Activated CD4-positive, alpha-beta memory T cell treated with anti-CD3 and anti-CD28 coated beads, Interleukin-2, amount 10 ng/mL, durations not matched to agents 7 days and 5 days (primary cell): ENCODE data around the gene PLSCR1. TPM values are rescaled to one million over a fixed set of nuclear protein-coding genes. Genes with fewer than 3 reads are reported as not detected.
A peak's percentile ranks its signal among the peaks of the same experiment; 100 is the strongest.

Source experiments
- CTCF ChIA-PET: fragments of 350-600 bp; sonication (Branson Sonifier 250); formaldehyde crosslinking; loops from one replicate; lab custom pipeline; 2021; ENCODE audit warnings: antibody characterized with exemption, inconsistent platforms; lab: Charles Lee
- POLR2A ChIA-PET: fragments of 350-600 bp; sonication (Branson Sonifier 250); formaldehyde crosslinking; loops from one replicate; lab custom pipeline; 2021; ENCODE audit warnings: antibody characterized with exemption; lab: Charles Lee
- DNase-seq: peaks from one replicate; pipeline ENCODE4 v3.0.0-alpha.2; 2020
- H3K27ac Mint-ChIP-seq: one replicate; pipeline ENCODE4 v1.8.0; 2021; ENCODE audit warnings: mild to moderate bottlenecking, mixed read lengths
- H3K27me3 Mint-ChIP-seq: one replicate; pipeline ENCODE4 v1.8.0; 2021; ENCODE audit warnings: mixed read lengths
- H3K36me3 Mint-ChIP-seq: one replicate; pipeline ENCODE4 v1.8.0; 2021; ENCODE audit warnings: low read depth, mixed read lengths
- H3K4me1 Mint-ChIP-seq: one replicate; pipeline ENCODE4 v1.8.0; 2021; ENCODE audit warnings: mixed read lengths
- H3K4me3 Mint-ChIP-seq: one replicate; pipeline ENCODE4 v1.8.0; 2021; ENCODE audit warnings: mild to moderate bottlenecking, mixed read lengths
- H3K9me3 Mint-ChIP-seq: one replicate; pipeline ENCODE4 v1.8.0; 2021; ENCODE audit warnings: mixed read lengths
- total RNA-seq, 2 experiments: library from RNA; stranded (reverse); gene quantifications; one replicate each; pipeline ENCODE4 v1.2.3, GENCODE V29; 2021

PLSCR1 gene
- total RNA-seq, 2 experiments from 2014 or later = 208 to 218 TPM

- ChIA-PET CTCF (interaction anchor here (0.8 to 1.6 kb wide), 3 partner anchors 12 to 355 kb away, joined by 3 to 5 read pairs (median 4); no protein-coding TSS in a partner anchor), POLR2A (interaction anchor here (0.7 to 2.4 kb wide), 5 partner anchors 9 to 76 kb away, joined by 3 to 11 read pairs (median 7); partner anchors contain the start of gene PLSCR2)
- H3K27ac Mint-ChIP-seq = peak overlapping the region; percentile 94
- no peaks in the 10 kb centered on the region for H3K27me3 Mint-ChIP-seq
- peaks cover 45% of the 10 kb centered on the region for H3K36me3 Mint-ChIP-seq
- peaks cover 72% of the 10 kb centered on the region for H3K4me1 Mint-ChIP-seq
- H3K4me3 Mint-ChIP-seq = peak overlapping the region; percentile 90
- H3K9me3 Mint-ChIP-seq = no peaks in the 10 kb centered on the region
- DNase-seq = no peak
Measured at GRCh38 chr3:146544929-146545528, 622 bp upstream of the PLSCR1 start.

- Mint-ChIP-seq H3K36me3 (peaks cover 54% of the 10 kb centered on the region), H3K27ac (peak overlapping the region; percentile 94), H3K27me3 (no peaks in the 10 kb centered on the region), H3K9me3 (no peaks in the 10 kb centered on the region), H3K4me3 (peak overlapping the region; percentile 90), H3K4me1 (peaks cover 72% of the 10 kb centered on the region)
- no peak for DNase-seq
- POLR2A ChIA-PET = interaction anchor here (0.5 to 2.4 kb wide), 7 partner anchors 10 to 79 kb away, joined by 3 to 11 read pairs (median 6); partner anchors contain the start of gene PLSCR2
- CTCF ChIA-PET = interaction anchor here (0.8 to 1.3 kb wide), 4 partner anchors 11 to 51 kb away, joined by 3 to 5 read pairs (median 4); no protein-coding TSS in a partner anchor
Measured at GRCh38 chr3:146543461-146544001, 876 bp downstream of the PLSCR1 start.

DNA sequence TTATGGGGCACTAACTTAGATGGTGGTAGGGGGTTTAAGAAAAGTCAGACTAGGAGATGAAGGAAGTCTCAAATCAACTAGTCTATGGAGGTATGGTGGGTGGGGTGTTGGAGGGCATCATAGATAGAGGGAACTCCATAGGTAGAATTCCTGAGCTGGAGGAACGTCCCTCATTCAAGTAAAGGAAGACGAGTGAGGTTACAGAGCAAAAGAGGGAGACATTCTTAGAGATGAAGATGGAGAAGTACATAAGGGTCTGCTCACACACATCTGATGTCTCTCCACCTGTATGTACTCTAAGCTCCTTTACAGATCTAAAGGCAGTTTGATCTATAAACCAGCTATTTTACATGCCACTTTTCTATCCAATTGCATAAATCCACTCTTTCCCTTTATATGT, 1.4 kb downstream of the PLSCR1 start:
- POLR2A ChIA-PET = interaction anchor here (0.5 to 2.4 kb wide), 7 partner anchors 10 to 78 kb away, joined by 3 to 11 read pairs (median 6); partner anchors contain the start of gene PLSCR2
- Mint-ChIP-seq H3K4me3 (peak overlapping the region; percentile 90), H3K36me3 (peaks cover 58% of the 10 kb centered on the region), H3K4me1 (peaks cover 70% of the 10 kb centered on the region), H3K27ac (peak overlapping the region; percentile 94), H3K27me3 (no peaks in the 10 kb centered on the region), H3K9me3 (no peaks in the 10 kb centered on the region)
- CTCF ChIA-PET = interaction anchor here (1.2 to 1.3 kb wide), 3 partner anchors 11 to 29 kb away, joined by 3 to 5 read pairs (median 4); no protein-coding TSS in a partner anchor
- DNase-seq = no peak

- H3K27me3 Mint-ChIP-seq = no peaks in the 10 kb centered on the region
- peak overlapping the region; percentile 90 for H3K4me3 Mint-ChIP-seq
- DNase-seq = no peak
- POLR2A ChIA-PET = interaction anchor here (1.0 to 1.6 kb wide), 3 partner anchors 9 to 12 kb away, joined by 3 to 4 read pairs (median 3); no protein-coding TSS in a partner anchor
- peaks cover 64% of the 10 kb centered on the region for H3K36me3 Mint-ChIP-seq
- H3K4me1 Mint-ChIP-seq = peaks cover 70% of the 10 kb centered on the region
- peak overlapping the region; percentile 75 for H3K27ac Mint-ChIP-seq
- CTCF ChIA-PET = no interaction called here
- H3K9me3 Mint-ChIP-seq = no peaks in the 10 kb centered on the region
Measured at GRCh38 chr3:146542179-146542578, 2.2 kb downstream of the PLSCR1 start.

GRCh38 chr3:146540978-146541377, 3.4 kb downstream of the PLSCR1 start:
- POLR2A ChIA-PET = interaction anchor here (1.0 to 1.6 kb wide), 3 partner anchors 8 to 10 kb away, joined by 3 to 4 read pairs (median 3); no protein-coding TSS in a partner anchor
- H3K9me3 Mint-ChIP-seq = no peaks in the 10 kb centered on the region

DNA sequence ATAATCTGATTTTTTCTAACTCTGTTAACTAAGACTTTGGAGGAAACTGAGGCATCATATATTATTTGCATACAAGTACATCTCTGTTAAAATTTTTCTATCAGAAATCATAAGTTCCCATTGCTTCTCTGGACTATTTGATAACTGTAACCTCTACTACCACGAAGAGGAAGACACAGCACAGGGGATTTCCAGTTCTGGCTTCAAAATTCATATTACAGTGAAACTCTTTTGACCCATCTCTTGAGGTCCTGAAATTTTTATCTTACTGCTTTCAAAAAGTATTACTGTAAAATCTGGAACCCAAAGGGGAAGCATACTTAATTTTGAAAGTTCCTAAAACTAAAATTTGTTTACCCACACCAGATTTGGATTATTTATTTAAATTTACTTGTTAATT, 4.2 kb downstream of the PLSCR1 start:
- Mint-ChIP-seq H3K4me3 (peak overlapping the region; percentile 90), H3K27ac (peak overlapping the region; percentile 17), H3K4me1 (peaks cover 62% of the 10 kb centered on the region), H3K9me3 (no peaks in the 10 kb centered on the region), H3K36me3 (peaks cover 74% of the 10 kb centered on the region), H3K27me3 (no peaks in the 10 kb centered on the region)
- ChIA-PET POLR2A (interaction anchor here (1.3 kb wide), 1 partner anchor 21 kb away, joined by 3 read pairs; no protein-coding TSS in a partner anchor), CTCF (interaction anchor here (0.9 kb wide), 1 partner anchor 37 kb away, joined by 3 read pairs; no protein-coding TSS in a partner anchor)
- DNase-seq = no peak

More at GRCh38 chr3:146540978-146541377, 3.4 kb downstream of the PLSCR1 start:
- peak overlapping the region; percentile 17 for H3K27ac Mint-ChIP-seq
- H3K4me1 Mint-ChIP-seq = peaks cover 68% of the 10 kb centered on the region
- H3K4me3 Mint-ChIP-seq = peak overlapping the region; percentile 90
- no peak for DNase-seq
- H3K36me3 Mint-ChIP-seq = peaks cover 74% of the 10 kb centered on the region
- CTCF ChIA-PET = interaction anchor here (0.9 kb wide), 1 partner anchor 36 kb away, joined by 3 read pairs; no protein-coding TSS in a partner anchor
- H3K27me3 Mint-ChIP-seq = no peaks in the 10 kb centered on the region

GRCh38 chr3:146539315-146539714, 5.1 kb downstream of the PLSCR1 start:
- Mint-ChIP-seq H3K27ac (no peak overlapping the region), H3K27me3 (no peaks in the 10 kb centered on the region), H3K4me3 (peak overlapping the region; percentile 38), H3K4me1 (peaks cover 65% of the 10 kb centered on the region), H3K9me3 (no peaks in the 10 kb centered on the region), H3K36me3 (peaks cover 78% of the 10 kb centered on the region)
- ChIA-PET CTCF (no interaction called here), POLR2A (interaction anchor here (1.3 kb wide), 2 partner anchors 9 to 20 kb away, joined by 3 read pairs; no protein-coding TSS in a partner anchor)
- DNase-seq = no peak

GRCh38 chr3:146537603-146538002, 6.8 kb downstream of the PLSCR1 start:
- ChIA-PET CTCF (no interaction called here), POLR2A (no interaction called here)
- Mint-ChIP-seq H3K4me3 (no peak overlapping the region), H3K27ac (no peak overlapping the region), H3K4me1 (peaks cover 72% of the 10 kb centered on the region), H3K27me3 (no peaks in the 10 kb centered on the region), H3K9me3 (no peaks in the 10 kb centered on the region), H3K36me3 (peaks cover 77% of the 10 kb centered on the region)
- no peak for DNase-seq

DNA sequence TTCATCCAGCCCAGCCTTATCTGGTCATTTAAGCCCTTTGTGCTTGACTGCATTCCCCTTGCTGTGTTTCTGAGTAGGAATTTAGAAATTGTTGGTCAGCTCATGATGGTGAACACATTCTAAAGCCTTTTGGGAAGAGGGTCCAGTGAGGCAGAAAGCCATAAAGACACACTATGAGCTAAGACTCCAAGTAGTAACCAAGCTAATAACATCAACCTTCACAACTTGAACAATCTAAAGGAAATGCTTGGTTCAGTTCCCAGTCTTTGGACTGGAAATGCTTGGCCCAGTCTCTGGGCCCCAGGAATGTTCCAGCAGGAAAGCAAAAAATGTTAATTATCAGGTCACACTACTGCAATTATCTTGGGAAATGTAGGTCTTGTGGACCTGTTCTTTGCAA, 7.7 kb downstream of the PLSCR1 start:
- H3K4me3 Mint-ChIP-seq = no peak overlapping the region
- ChIA-PET POLR2A (no interaction called here), CTCF (no interaction called here)
- no peaks in the 10 kb centered on the region for H3K27me3 Mint-ChIP-seq
- no peak for DNase-seq
- H3K27ac Mint-ChIP-seq = no peak overlapping the region
- H3K4me1 Mint-ChIP-seq = peaks cover 67% of the 10 kb centered on the region
- peaks cover 74% of the 10 kb centered on the region for H3K36me3 Mint-ChIP-seq
- no peaks in the 10 kb centered on the region for H3K9me3 Mint-ChIP-seq

DNA sequence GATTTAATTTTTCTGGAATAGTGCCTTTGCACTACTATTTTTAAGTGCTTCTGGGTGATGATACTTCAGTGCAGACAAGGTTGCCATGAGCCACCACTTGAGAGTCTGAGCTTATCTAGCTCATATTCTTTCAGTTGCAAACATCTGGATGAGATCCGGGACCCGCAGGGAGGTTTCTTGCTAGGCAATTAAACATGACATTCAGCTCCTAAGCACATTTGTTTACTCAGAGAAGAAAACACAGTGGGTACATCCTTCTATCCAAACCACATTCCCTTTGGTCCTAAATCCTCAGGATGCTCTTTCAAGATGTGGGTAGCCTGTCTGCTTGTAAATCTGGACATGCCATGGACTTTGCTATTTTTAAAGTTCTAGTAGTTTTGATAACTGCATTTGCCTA, 12.0 kb downstream of the PLSCR1 start:
- H3K27me3 Mint-ChIP-seq = no peaks in the 10 kb centered on the region
- no peak overlapping the region for H3K27ac Mint-ChIP-seq
- no peaks in the 10 kb centered on the region for H3K9me3 Mint-ChIP-seq
- ChIA-PET POLR2A (interaction anchor here (1.5 to 2.0 kb wide), 2 partner anchors 12 to 62 kb away, joined by 3 to 7 read pairs; partner anchors contain the start of gene PLSCR1), CTCF (interaction anchor here (0.9 to 1.2 kb wide), 2 partner anchors 11 to 343 kb away, joined by 3 to 4 read pairs; no protein-coding TSS in a partner anchor)
- no peak overlapping the region for H3K4me3 Mint-ChIP-seq
- H3K36me3 Mint-ChIP-seq = peaks cover 66% of the 10 kb centered on the region
- peaks cover 36% of the 10 kb centered on the region for H3K4me1 Mint-ChIP-seq
- DNase-seq = no peak

GRCh38 chr3:146530609-146531008, 13.8 kb downstream of the PLSCR1 start:
- peaks cover 23% of the 10 kb centered on the region for H3K4me1 Mint-ChIP-seq
- DNase-seq = no peak
- H3K9me3 Mint-ChIP-seq = no peaks in the 10 kb centered on the region
- ChIA-PET CTCF (no interaction called here), POLR2A (interaction anchor here (0.8 to 1.5 kb wide), 2 partner anchors 8 to 11 kb away, joined by 3 read pairs; no protein-coding TSS in a partner anchor)
- H3K27me3 Mint-ChIP-seq = no peaks in the 10 kb centered on the region
- H3K36me3 Mint-ChIP-seq = peaks cover 61% of the 10 kb centered on the region
- no peak overlapping the region for H3K27ac Mint-ChIP-seq
- no peak overlapping the region for H3K4me3 Mint-ChIP-seq

DNA sequence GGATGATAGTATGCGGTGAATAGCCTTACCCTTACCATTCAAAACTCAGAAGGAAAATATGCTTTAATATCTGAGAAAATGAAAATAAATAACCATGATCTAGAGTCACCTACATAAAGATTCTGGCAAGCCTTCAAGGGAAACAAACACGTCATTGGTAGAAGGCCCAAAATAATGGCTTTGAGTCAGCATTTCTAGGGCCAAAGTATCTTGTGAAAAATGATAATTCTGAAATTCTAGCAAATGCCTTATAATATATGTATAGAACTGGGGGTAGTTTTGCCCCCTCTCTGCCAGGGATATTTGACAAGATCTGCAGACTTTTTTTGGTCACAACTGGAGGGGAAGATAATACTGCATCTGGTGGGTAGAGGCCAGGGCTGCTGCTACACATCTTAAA, 15.4 kb downstream of the PLSCR1 start:
- no peak for DNase-seq
- CTCF ChIA-PET = no interaction called here
- no peaks in the 10 kb centered on the region for H3K27me3 Mint-ChIP-seq
- POLR2A ChIA-PET = no interaction called here
- H3K27ac Mint-ChIP-seq = no peak overlapping the region
- peaks cover 54% of the 10 kb centered on the region for H3K36me3 Mint-ChIP-seq
- H3K9me3 Mint-ChIP-seq = no peaks in the 10 kb centered on the region
- no peak overlapping the region for H3K4me3 Mint-ChIP-seq
- H3K4me1 Mint-ChIP-seq = peaks cover 14% of the 10 kb centered on the region
